ENCODE data around the gene CDH4.

CDH4 gene

GRCh38 chr20:61508301-61509096 lies 256.4 kb downstream of the CDH4 start:
- in situ Hi-C loops (cut with MboI; ENCODE audit: low sequenced_read_pairs, unreplicated experiment): no loop called here
- DNase-seq (ENCODE audit: low spot score): no peak
- TF ChIP-seq CTCF (IDR thresholded peaks at IDR 0.05; ENCODE audit: borderline replicate concordance, control extremely low read depth, extremely low read depth, insufficient read depth, missing control alignments): no peak

GRCh38 chr20:61510778-61511330 lies 258.8 kb downstream of the CDH4 start:
- TF ChIP-seq CTCF (IDR thresholded peaks at IDR 0.05; ENCODE audit: borderline replicate concordance, control extremely low read depth, extremely low read depth, insufficient read depth, missing control alignments): no peak
- in situ Hi-C loops (cut with MboI; ENCODE audit: low sequenced_read_pairs, unreplicated experiment): no loop called here
- no peak for DNase-seq (ENCODE audit: low spot score)

DNA sequence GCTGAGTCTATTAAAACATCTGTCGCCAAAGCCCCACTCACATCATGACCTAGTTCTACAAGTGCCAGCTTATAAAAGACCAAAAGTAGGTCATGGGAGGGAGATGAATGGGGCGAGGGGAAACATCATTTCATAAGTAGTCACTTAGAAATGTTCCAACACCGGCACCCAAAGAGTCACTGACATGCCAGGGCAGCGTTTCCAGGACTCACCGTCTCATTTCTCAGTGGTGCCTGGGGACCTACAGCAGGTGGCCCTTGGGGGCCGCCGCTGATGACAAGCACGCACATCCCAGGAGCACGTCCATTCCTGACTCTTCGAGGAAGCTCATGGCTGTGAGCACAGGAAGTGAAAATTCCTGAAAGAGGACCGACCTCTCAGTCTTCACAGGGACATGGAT lies 260.4 kb downstream of the CDH4 start:
- no peak for DNase-seq (ENCODE audit: low spot score)
- TF ChIP-seq CTCF (IDR thresholded peaks at IDR 0.05; ENCODE audit: borderline replicate concordance, control extremely low read depth, extremely low read depth, insufficient read depth, missing control alignments): no peak
- in situ Hi-C loops (cut with MboI; ENCODE audit: low sequenced_read_pairs, unreplicated experiment): no loop called here

DNA sequence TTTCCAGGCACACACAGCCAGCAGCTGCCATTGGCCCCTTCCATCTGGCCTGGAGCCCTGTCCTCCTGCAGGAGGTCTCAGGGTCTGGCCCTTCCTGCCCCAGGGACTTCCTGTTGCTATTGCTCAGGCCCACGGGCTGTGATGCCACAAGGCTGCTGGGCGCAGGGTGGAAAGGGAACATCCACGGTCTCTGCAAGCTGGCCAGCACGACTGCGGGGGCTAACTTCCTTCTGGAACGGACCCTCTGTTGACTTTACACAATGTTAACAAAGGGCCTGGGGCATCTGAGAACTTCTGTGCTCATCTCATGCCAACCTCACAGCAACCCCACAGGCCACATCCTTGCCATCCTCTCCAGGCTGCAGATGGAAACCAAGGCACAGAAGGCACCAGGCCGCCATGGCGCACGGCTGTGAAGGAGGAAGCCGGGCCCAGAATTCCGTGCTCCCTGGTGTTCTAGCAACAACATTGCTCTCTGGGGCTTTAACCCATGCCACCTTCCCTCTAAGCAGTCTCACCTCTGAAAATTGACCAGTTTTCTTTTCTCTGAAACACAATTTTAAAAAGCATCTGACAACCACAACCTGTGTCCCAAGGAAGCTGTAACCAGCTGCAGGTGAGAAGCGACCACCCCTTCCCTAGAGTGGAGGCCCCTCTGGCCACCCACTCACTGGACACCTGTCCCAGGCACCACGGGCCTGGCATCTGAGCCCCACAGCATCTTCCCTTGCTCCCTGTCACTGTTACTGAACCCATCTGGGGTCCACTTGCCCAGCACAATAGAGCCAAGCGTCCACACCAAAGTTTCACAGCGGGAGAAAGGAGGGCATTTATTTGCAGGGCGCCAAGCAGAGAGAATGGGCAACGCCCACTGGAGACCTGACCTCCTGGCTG lies 261.3 kb downstream of the CDH4 start:
- TF ChIP-seq CTCF (IDR thresholded peaks at IDR 0.05; ENCODE audit: borderline replicate concordance, control extremely low read depth, extremely low read depth, insufficient read depth, missing control alignments): no peak
- no peak for DNase-seq (ENCODE audit: low spot score)
- in situ Hi-C loops (cut with MboI; ENCODE audit: low sequenced_read_pairs, unreplicated experiment): no loop called here

DNA sequence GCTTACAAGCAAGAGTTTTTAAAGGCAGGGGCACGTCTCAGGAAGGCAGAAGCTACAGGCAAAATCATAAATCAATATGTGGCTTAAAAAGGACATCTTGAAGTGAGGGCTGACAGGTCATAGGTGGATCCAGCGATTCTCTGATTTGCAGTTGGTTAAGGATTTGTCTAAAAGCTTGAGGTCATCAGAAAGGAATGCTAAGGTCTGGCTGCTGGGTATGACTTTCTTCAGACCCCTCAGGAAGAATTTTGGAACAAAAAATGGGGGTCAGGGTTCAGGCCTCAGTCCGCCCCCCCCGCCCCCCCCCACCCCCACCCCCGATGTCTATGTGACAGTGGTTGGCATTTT lies 261.9 kb downstream of the CDH4 start:
- in situ Hi-C loops (cut with MboI; ENCODE audit: low sequenced_read_pairs, unreplicated experiment): no loop called here
- no peak for TF ChIP-seq CTCF (IDR thresholded peaks at IDR 0.05; ENCODE audit: borderline replicate concordance, control extremely low read depth, extremely low read depth, insufficient read depth, missing control alignments)

DNA sequence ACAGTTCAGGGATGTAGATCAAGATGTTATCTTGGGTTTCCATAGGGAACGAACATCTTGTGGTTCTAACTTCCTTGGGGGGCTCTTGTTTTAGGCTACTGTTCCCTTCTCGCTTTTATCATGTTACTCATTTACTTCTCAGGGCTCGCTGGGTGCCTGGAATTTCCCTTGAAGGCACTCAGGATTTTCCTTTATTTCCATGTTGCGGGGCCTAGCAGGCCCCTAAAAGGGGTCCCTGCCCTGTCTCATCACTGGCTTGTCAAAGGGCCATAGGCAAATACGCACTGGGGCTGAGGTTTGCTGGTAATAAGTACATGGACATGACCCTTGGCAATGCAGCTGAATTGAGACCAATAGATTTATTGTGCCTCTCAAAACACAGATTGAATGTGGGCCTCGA lies 262.3 kb downstream of the CDH4 start:
- DNase-seq (ENCODE audit: low spot score): no peak
- in situ Hi-C loops (cut with MboI; ENCODE audit: low sequenced_read_pairs, unreplicated experiment): no loop called here
- no peak for TF ChIP-seq CTCF (IDR thresholded peaks at IDR 0.05; ENCODE audit: borderline replicate concordance, control extremely low read depth, extremely low read depth, insufficient read depth, missing control alignments)

More for the DNA sequence above, 261.9 kb downstream of the CDH4 start:
- DNase-seq (ENCODE audit: low spot score): no peak
